Transverse colon (tissue), 3 donors: Measurements from ENCODE around the gene TOR3A.

Source experiments
- CTCF ChIP-seq, 5 experiments: fragments of 200-600 bp in 3 of 5; fragments of 450-650 bp in 2 of 5; sonication (generic) in 3 of 5; IDR thresholded peaks; 1 replicate in 2 of 5; 2 replicates in 3 of 5; pipeline ENCODE4 v1.5.1; 2016 to 2017; ENCODE audit warnings: antibody characterized with exemption in 5 of 5, inconsistent platforms in 3 of 5, mild to moderate bottlenecking in 2 of 5, moderate library complexity in 1 of 5
- EP300 ChIP-seq: sonication (generic); formaldehyde crosslinking; IDR thresholded peaks from one replicate; pipeline ENCODE4 v1.6.1; 2017; ENCODE audit warnings: antibody characterized with exemption, low read depth

- TF ChIP-seq CTCF (IDR thresholded peaks at IDR 0.05), result no peak
- no peak for TF ChIP-seq EP300
These were observed 4.5 kb upstream of the TOR3A start for GRCh38 chr1:179077396-179077795.
